Glomerular endothelial cell (primary cell): ENCODE results near the gene TXNRD1. TPM values are rescaled to one million over a fixed set of nuclear protein-coding genes. Genes with fewer than 3 reads are reported as not detected.
"Not testable (repeated sequence)": the region's sequence is repeated elsewhere in the genome, so short reads cannot be mapped to it uniquely, and the experiment has no call there.

Experiments used
- DNase-seq: peaks from one replicate; pipeline ENCODE4 v3.0.0-alpha.2; 2011; ENCODE audit warnings: low read depth, low spot score; ENCODE audit errors: extremely low read depth
- total RNA-seq: library from RNA; depleted of rRNA; stranded (reverse); fragments of >200 nt; gene quantifications from 2 replicates; pipeline ENCODE4 v1.2.3, GENCODE V29; 2015

Gene TXNRD1
- total RNA-seq, 1 donor from 2014 or later: 171 TPM

DNA sequence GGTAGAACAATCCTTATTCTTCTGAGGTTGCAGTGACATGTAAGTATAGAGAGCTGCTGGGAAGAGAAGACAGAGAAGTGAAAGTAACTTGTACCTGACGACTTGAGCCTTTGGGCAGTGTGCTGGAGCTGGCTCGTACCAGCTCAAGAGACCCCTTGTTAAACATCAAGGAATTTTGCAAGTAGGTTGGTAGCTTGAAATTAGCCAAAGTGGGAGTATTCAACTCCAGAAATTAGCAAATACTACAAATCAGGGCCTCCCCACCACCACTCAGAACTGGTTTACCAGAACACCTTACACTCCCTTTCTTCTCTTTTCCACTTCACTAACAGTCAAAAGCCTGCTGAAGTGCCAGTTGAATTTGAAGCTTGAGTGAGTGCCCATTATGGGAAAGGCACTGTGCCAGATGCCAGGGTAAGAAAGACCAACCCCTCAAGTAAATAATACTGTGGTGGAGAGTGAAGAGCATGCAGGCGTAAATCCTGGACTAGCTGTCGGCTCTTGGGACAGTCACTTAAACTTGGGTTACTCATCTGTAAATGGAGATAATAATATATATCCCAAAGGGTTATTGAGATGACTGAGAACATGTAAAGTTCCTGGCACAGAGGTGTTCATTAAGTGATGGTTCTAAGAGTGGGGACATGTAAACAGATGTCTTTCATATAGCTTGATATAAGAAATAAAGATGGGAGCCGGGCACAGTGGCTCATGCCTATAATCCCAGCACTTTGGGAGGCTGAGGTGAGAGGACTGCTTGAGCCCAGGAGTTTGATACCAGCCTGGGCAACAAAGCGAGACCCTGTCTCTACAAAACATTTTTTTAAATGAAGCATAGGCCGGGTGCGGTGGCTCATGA is 60.9 kb downstream of the TXNRD1 start:
- no peak for DNase-seq

- no peak for DNase-seq
Measured at GRCh38 chr12:104279164-104279563, 63.6 kb downstream of the TXNRD1 start.

- no peak for DNase-seq
Measured at GRCh38 chr12:104280111-104280510, 64.5 kb downstream of the TXNRD1 start.

DNA sequence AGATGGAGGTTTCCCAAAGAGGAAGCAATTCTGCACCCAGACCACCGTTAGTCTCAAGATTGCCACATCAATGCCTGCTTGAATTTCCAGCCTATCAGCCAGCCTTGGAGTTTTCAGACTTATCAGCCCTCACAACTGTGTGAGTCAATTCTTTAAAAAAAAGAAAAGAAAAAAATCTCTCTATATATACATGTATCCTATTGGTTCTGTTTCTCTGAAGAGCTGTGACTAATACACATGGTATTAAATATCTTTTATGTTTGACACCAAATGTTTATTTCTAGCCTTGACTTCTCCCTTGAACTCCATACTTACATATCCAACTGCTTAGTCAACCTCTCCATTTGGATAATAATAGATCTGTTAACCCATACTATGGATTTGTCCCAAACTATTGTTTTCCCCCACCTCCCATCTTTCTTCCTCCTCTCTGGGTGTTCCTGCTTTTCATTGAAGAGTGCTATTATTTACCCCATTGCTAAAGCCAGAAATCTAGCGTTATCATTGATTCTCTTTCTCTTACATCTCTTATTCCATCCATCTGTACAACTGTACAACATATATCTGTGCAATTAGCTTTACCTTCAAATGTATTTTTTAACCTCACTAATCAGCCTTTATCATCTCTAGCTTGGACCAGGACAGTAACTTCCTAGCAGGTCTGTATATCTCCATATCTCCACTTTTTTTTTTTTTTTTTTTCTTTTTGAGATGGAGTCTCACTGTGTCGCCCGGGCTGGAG is 65.3 kb downstream of the TXNRD1 start:
- DNase-seq: no peak

- no peak for DNase-seq
Measured at GRCh38 chr12:104281636-104282035, 66.1 kb downstream of the TXNRD1 start.

DNA sequence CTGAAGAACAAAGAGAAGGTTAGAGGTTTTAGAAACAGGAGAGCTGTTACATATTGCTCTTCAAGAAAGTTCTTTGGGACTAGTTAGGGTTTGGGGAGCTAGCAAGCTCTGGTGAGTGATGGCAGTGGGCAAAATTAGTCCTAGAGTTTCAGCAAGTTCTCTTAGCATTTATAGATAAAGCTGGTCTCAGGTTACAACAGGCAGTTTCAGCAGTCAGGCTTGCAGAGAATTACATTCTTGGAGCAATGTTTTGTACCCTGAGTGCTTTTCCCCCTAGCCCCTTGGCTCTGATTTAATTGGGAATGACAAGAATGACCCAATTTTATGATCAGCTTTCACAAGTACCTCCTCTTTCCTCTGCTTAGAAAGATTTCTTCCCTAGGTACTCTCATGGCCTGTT is 66.5 kb downstream of the TXNRD1 start:
- DNase-seq: no peak

GRCh38 chr12:104285740-104286515 is 70.3 kb downstream of the TXNRD1 start:
- DNase-seq: no peak

GRCh38 chr12:104286516-104287482 is 71.2 kb downstream of the TXNRD1 start:
- DNase-seq: peak; percentile 93

- no peak for DNase-seq
Measured at GRCh38 chr12:104288635-104289274, 73.2 kb downstream of the TXNRD1 start.

DNA sequence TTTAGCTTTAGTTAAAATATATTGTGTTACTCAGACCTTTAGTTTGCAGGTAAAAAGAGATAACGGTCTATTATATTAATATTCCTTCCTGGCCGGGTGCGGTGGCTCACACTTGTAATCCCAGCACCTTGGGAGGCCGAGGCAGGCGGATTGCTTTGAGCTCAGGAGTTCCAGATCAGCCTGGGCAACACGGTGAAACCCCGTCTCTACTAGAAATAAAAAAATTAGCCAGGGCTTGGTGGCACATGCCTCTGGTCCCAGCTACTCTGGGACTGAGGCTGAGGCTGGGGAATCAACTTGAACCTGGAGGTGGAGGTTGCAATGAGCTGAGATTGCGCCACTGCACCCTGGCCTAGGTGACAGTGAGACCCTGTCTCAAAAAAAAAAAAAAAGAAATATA is 74.7 kb downstream of the TXNRD1 start:
- DNase-seq: no peak

DNA sequence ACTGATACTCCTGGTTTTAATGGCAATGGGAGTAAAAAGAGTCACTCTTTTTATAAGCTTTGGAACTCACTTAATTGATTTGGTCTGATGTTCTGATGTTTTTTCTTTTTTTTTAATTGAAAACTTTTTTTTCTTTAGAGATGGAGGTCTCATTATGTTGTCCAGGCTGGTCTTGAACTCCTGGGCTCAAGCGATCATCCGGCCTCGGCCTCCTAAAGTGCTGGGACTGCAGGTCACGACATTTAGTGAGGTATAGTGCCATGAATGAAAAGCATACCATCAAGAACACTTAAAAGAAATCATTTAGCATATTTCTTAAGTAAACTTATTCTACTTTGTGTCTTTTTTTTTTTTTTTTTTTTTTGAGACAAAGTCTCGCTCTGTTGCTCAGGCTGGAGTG is 75.3 kb downstream of the TXNRD1 start:
- no peak for DNase-seq

DNA sequence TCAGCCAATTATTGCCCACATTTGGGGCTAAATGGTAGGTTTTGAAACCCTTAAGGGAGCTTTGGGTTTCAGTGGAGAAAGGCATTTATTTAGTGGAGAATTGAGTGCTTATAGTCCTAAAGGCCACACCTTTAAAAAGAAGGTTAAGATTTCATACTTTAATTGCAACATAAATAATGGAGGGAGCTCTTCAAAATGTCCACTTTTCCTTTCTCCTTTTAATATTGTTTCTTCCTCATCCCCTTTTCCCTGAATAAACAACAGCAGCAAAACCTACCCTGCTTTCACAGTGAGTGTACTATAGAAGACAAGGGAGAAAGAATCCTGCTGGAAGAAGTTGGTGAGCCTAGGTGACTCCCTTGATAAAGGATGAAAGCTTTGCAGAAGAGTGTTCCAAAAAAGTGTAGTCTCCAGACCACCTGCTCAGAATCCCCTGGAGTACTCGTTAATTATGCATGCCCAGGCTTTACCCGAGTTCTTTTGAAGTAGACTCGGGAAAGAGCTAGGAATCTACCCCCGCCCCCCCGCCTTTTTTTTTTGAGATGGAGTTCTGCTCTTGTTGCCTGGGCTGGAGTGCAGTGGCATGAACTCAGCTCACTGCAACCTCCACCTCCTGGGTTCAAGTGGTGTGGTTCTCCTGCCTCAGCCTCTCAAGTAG is 76.4 kb downstream of the TXNRD1 start:
- no peak for DNase-seq

- DNase-seq: no peak
Measured at GRCh38 chr12:104292872-104293794, 77.6 kb downstream of the TXNRD1 start.

GRCh38 chr12:104294158-104294859 is 78.7 kb downstream of the TXNRD1 start:
- not testable (repeated sequence) for DNase-seq

- no peak for DNase-seq
Measured at GRCh38 chr12:104294927-104295668, 79.5 kb downstream of the TXNRD1 start.

DNA sequence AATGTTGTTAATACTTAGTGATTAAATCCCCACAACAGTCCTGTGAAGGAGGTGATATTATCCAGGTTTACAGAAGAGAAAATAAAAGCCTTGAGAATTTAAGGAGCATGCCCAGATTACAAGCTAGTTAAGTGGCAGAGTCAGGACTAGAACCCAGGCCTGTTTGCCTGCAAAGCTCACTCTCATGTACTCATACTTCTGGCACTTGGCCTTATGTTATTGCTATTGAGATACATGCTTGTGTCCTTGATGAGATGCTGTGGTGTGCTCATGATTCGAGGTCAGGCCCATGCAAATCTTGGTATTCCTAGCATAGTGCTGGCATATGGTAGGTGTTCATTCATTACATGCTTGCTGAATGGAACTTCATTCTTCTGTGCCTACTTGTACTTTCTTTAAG is 80.4 kb downstream of the TXNRD1 start:
- no peak for DNase-seq

GRCh38 chr12:104296718-104297117 is 81.1 kb downstream of the TXNRD1 start:
- no peak for DNase-seq
